Mesenchymal stem cell (in vitro differentiated cells and primary cell): Measurements from ENCODE around the gene SLC27A2.

Experiments
- DNase-seq: peaks from one replicate; pipeline ENCODE4 v3.0.0-alpha.2; 2013
- H2AFZ ChIP-seq: one replicate; pipeline ENCODE4 v1.6.1; 2013; ENCODE audit warnings: low read depth, mild to moderate bottlenecking, control low read depth, inconsistent platforms, low read length, moderate library complexity
- H2AK5ac ChIP-seq: 2 replicates; pipeline ENCODE4 v1.6.1; 2013; ENCODE audit warnings: low read length, moderate library complexity, mild to moderate bottlenecking, inconsistent platforms; ENCODE audit not compliant: severe bottlenecking
- H2BK120ac ChIP-seq: one replicate; pipeline ENCODE4 v1.6.1; 2013; ENCODE audit warnings: low read depth, mild to moderate bottlenecking, inconsistent platforms, low read length, moderate library complexity
- H2BK12ac ChIP-seq, 2 experiments: one replicate each; pipeline ENCODE4 v1.6.1; 2013; ENCODE audit warnings: inconsistent platforms in 2 of 2, low read length in 2 of 2, mild to moderate bottlenecking in 2 of 2, moderate library complexity in 2 of 2, control low read depth in 1 of 2
- H2BK15ac ChIP-seq: one replicate; pipeline ENCODE4 v1.6.1; 2013; ENCODE audit warnings: mild to moderate bottlenecking, low read depth, inconsistent platforms; ENCODE audit not compliant: poor library complexity, severe bottlenecking
- H2BK5ac ChIP-seq: 2 replicates; pipeline ENCODE4 v1.6.1; 2013; ENCODE audit warnings: low read depth, mild to moderate bottlenecking, low read length, control low read depth, inconsistent platforms; ENCODE audit not compliant: poor library complexity, severe bottlenecking
- H3K14ac ChIP-seq, 2 experiments: one replicate each; pipeline ENCODE4 v1.6.1; 2013; ENCODE audit warnings: inconsistent platforms in 2 of 2, low read length in 2 of 2, control low read depth in 1 of 2, mild to moderate bottlenecking in 1 of 2, moderate library complexity in 1 of 2
- H3K18ac ChIP-seq, 2 experiments: one replicate each; pipeline ENCODE4 v1.6.1; 2013; ENCODE audit warnings: inconsistent platforms in 2 of 2, low read length in 2 of 2, control low read depth in 1 of 2, low read depth in 1 of 2, mild to moderate bottlenecking in 1 of 2
- H3K23ac ChIP-seq, 2 experiments: one replicate each; pipeline ENCODE4 v1.6.1; 2013; ENCODE audit warnings: inconsistent platforms in 2 of 2, low read length in 2 of 2, mild to moderate bottlenecking in 2 of 2, moderate library complexity in 2 of 2, control low read depth in 1 of 2
- H3K27ac ChIP-seq: 2 replicates; pipeline ENCODE4 v1.5.1; 2013; ENCODE audit warnings: mild to moderate bottlenecking, moderate library complexity, low read length, control low read depth, inconsistent platforms; ENCODE audit not compliant: poor library complexity, severe bottlenecking
- H3K27me3 ChIP-seq, 2 experiments: 2 replicates each; pipeline versions ENCODE4 v1.6.1 to v1.7.0; 2013; ENCODE audit warnings: low read length in 2 of 2, mild to moderate bottlenecking in 2 of 2, moderate library complexity in 2 of 2, control low read depth in 1 of 2, inconsistent platforms in 1 of 2; ENCODE audit not compliant: control insufficient read depth in 1 of 2, insufficient read depth in 1 of 2
- H3K36me3 ChIP-seq, 2 experiments: 2 replicates each; pipeline versions ENCODE4 v1.6.1 to v1.7.0; 2013; ENCODE audit warnings: low read length in 2 of 2, control low read depth in 1 of 2, inconsistent platforms in 1 of 2, low read depth in 1 of 2, mild to moderate bottlenecking in 1 of 2; ENCODE audit not compliant: insufficient read depth in 2 of 2, control insufficient read depth in 1 of 2
- H3K4ac ChIP-seq, 2 experiments: one replicate each; pipeline ENCODE4 v1.6.1; 2013; ENCODE audit warnings: inconsistent platforms in 2 of 2, low read length in 2 of 2, mild to moderate bottlenecking in 2 of 2, moderate library complexity in 2 of 2, control low read depth in 1 of 2, low read depth in 1 of 2
- H3K4me1 ChIP-seq: 2 replicates; pipeline ENCODE4 v1.6.1; 2013; ENCODE audit warnings: low read depth, low read length, control low read depth; ENCODE audit not compliant: control insufficient read depth, insufficient read depth
- H3K4me2 ChIP-seq: 2 replicates; pipeline ENCODE4 v1.6.1; 2013; ENCODE audit warnings: low read length, mild to moderate bottlenecking, inconsistent platforms; ENCODE audit not compliant: poor library complexity, severe bottlenecking
- H3K4me3 ChIP-seq, 2 experiments: 2 replicates each; pipeline versions ENCODE4 v1.5.1 to v1.7.0; 2013; ENCODE audit warnings: low read length in 2 of 2, mild to moderate bottlenecking in 2 of 2, control low read depth in 1 of 2, low read depth in 1 of 2; ENCODE audit not compliant: insufficient read depth in 1 of 2
- H3K79me1 ChIP-seq: replicated peaks from 2 replicates; pipeline ENCODE4 v1.6.1; 2013; ENCODE audit warnings: mild to moderate bottlenecking, control low read depth, low read length, inconsistent platforms; ENCODE audit not compliant: poor library complexity, severe bottlenecking
- H3K9ac ChIP-seq: 2 replicates; pipeline ENCODE4 v1.7.0; 2013; ENCODE audit warnings: mild to moderate bottlenecking, low read length, moderate library complexity
- H3K9me3 ChIP-seq: 2 replicates; pipeline ENCODE4 v1.7.0; 2013; ENCODE audit warnings: mild to moderate bottlenecking, low read length; ENCODE audit not compliant: control insufficient read depth
- H4K8ac ChIP-seq: one replicate; pipeline ENCODE4 v1.6.1; 2013; ENCODE audit warnings: inconsistent platforms, mild to moderate bottlenecking, low read length, moderate library complexity
- H4K91ac ChIP-seq: one replicate; pipeline ENCODE4 v1.6.1; 2013; ENCODE audit warnings: mild to moderate bottlenecking, low read length, inconsistent platforms
- WGBS: methylation state at CpG from one replicate; pipeline ENCODE4 v1.1.7; 2013; ENCODE audit warnings: mixed read lengths; 5-methylcytosine and 5-hydroxymethylcytosine counted together

The SLC27A2 gene

DNA sequence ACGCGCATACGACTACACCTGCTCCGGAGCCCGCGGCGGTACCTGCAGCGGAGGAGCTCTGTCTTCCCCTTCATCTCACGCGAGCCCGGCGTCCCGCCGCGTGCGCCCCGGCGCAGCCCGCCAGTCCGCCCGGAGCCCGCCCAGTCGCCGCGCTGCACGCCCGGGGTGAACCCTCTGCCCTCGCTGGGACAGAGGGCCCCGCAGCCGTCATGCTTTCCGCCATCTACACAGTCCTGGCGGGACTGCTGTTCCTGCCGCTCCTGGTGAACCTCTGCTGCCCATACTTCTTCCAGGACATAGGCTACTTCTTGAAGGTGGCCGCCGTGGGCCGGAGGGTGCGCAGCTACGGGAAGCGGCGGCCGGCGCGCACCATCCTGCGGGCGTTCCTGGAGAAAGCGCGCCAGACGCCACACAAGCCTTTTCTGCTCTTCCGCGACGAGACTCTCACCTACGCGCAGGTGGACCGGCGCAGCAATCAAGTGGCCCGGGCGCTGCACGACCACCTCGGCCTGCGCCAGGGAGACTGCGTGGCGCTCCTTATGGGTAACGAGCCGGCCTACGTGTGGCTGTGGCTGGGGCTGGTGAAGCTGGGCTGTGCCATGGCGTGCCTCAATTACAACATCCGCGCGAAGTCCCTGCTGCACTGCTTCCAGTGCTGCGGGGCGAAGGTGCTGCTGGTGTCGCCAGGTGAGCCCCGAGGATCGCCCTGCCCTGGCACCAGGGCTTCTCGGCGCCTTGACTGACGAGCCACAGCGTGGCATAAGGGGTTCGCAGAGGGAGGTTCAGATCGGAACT lies 420 bp downstream of the SLC27A2 start:
- Histone ChIP-seq H2AK5ac (no peak overlapping the region), H3K4me1 (peaks cover 13% of the 10 kb centered on the region), H2BK15ac (no peak overlapping the region), H3K9ac (no peak overlapping the region), H3K4ac (no peak overlapping the region), H2BK5ac (no peak overlapping the region), H3K18ac (no peak overlapping the region), H3K36me3 (no peaks in the 10 kb centered on the region), H2BK120ac (no peak overlapping the region), H4K91ac (no peak overlapping the region), H2BK12ac (no peak overlapping the region), H3K9me3 (no peaks in the 10 kb centered on the region), H2AFZ (peak overlapping the region; percentile 84), H3K4me3 (peak overlapping the region; percentile 51 to 76), H3K27ac (no peak overlapping the region), H3K23ac (peak overlapping the region in 1 of 2 experiments; percentile 77), H3K79me1 (no peaks in the 10 kb centered on the region), H3K14ac (no peak overlapping the region), H3K4me2 (peak overlapping the region; percentile 97), H3K27me3 (peaks cover 41 to 50% of the 10 kb centered on the region in 2 experiments), H4K8ac (no peak overlapping the region)
- 5% methylated on average over 80 of the region's 80 CpGs for WGBS
- DNase-seq = peak; percentile 38

DNA sequence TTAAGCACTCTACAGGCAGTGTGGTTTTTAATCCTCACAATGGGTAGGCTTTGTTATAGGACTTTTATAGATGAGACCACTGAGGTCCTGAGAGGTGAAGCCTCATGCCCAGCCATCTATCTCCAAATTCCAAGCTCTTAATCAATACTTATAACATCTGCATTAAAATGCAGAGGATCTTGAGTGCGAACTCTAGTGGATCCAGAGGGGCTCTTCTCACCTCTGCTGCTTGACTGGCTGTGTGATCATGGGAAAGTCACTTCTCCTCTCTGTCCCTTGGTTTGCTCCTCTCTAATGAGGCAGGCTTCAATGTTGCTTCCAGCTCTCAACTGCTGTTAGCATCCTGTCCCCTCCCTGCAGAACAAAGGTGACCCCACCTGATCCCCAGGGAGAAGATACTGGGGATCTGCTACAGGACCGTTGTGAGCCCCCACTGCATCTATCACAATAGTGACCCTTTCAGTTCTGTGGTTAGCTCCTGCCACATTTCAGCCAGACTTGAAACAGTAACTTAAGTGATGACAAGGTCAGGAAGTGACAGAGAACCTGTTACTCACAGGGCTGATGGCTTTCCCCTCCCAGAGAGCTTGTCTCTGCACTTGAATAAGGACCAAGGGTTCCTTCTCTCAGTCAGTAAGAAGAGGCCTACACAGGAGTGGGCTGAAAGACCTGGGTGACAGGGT lies 1.3 kb downstream of the SLC27A2 start:
- no peak overlapping the region for H3K4me3 ChIP-seq
- no peak overlapping the region for H2AK5ac ChIP-seq
- no peak overlapping the region for H3K23ac ChIP-seq
- H3K9me3 ChIP-seq = no peaks in the 10 kb centered on the region
- H4K8ac ChIP-seq = no peak overlapping the region
- DNase-seq = no peak
- no peaks in the 10 kb centered on the region for H3K79me1 ChIP-seq
- no peaks in the 10 kb centered on the region for H3K36me3 ChIP-seq
- no peak overlapping the region for H2AFZ ChIP-seq
- H2BK5ac ChIP-seq = no peak overlapping the region
- WGBS = 86% methylated on average over 2 of the region's 2 CpGs
- no peak overlapping the region for H2BK120ac ChIP-seq
- H3K4ac ChIP-seq = no peak overlapping the region
- H3K4me1 ChIP-seq = peaks cover 13% of the 10 kb centered on the region
- peaks cover 36 to 44% of the 10 kb centered on the region in 2 experiments for H3K27me3 ChIP-seq
- H3K14ac ChIP-seq = no peak overlapping the region
- no peak overlapping the region for H2BK12ac ChIP-seq
- H4K91ac ChIP-seq = no peak overlapping the region
- H3K9ac ChIP-seq = no peak overlapping the region
- no peak overlapping the region for H3K4me2 ChIP-seq
- H2BK15ac ChIP-seq = no peak overlapping the region
- no peak overlapping the region for H3K18ac ChIP-seq
- no peak overlapping the region for H3K27ac ChIP-seq

DNA sequence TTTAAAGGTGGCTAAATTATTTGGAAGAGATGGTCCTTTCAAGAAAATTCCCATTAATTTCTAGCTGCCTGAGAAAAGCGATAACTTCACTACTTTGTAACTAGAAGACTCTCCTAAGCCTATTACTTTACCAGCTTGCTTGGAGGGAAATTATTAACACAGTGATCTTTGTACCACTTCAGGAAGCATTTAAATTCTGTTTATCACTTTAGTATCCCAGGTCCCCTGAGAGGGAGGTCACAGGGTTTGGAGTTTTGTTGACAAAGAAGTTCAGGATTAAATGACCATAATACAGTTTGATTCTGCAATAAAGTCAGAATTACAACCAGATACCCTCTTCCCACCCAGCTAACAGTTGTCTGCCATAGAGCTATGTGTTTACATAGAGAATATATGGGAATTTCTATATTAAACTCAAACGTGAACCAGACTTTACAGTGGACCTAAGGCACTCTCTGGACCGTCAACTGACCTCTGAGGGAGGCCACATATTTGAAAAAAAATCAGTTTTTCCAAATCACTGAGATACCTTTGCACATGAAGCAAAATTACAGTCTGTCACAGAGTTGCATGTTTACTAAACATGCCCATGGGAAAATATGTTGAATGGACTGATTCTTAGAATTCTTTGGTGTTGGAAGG lies 3.0 kb downstream of the SLC27A2 start:
- Histone ChIP-seq H2BK120ac (no peak overlapping the region), H3K27ac (no peak overlapping the region), H3K18ac (no peak overlapping the region), H2AK5ac (no peak overlapping the region), H3K9ac (no peak overlapping the region), H2AFZ (no peak overlapping the region), H2BK15ac (no peak overlapping the region), H3K79me1 (no peaks in the 10 kb centered on the region), H4K91ac (no peak overlapping the region), H3K27me3 (peaks cover 36% of the 10 kb centered on the region in 2 experiments), H3K23ac (no peak overlapping the region), H3K4me1 (peaks cover 13% of the 10 kb centered on the region), H2BK12ac (no peak overlapping the region), H3K9me3 (no peaks in the 10 kb centered on the region), H4K8ac (no peak overlapping the region), H3K36me3 (no peaks in the 10 kb centered on the region), H3K4ac (no peak overlapping the region), H3K14ac (no peak overlapping the region), H2BK5ac (no peak overlapping the region), H3K4me2 (no peak overlapping the region), H3K4me3 (no peak overlapping the region)
- DNase-seq = no peak
- WGBS = 67% methylated on average over 2 of the region's 3 CpGs

DNA sequence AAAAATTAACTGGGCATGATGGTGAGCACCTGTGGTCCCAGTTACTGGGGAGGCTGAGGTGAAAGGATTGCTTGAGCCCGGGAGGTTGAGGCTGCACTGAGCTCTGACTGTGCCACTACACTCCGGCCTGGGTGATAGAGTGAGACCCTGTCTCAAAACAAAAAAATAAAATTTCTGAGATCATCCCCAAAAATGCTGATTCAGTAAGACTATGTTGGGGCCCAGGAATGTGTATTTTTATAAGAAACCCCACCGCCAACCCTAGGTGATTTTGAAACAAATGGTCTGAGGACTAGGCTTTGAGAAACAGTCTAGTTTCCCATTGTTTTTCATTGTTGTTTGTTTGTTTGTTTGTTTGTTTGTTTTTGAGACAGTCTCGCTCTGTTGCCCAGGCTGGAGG lies 4.1 kb downstream of the SLC27A2 start:
- Histone ChIP-seq H3K14ac (no peak overlapping the region), H3K27me3 (peaks cover 25 to 26% of the 10 kb centered on the region in 2 experiments), H3K79me1 (no peaks in the 10 kb centered on the region), H3K23ac (no peak overlapping the region), H3K9me3 (no peaks in the 10 kb centered on the region), H2BK5ac (no peak overlapping the region), H2AFZ (no peak overlapping the region), H4K8ac (no peak overlapping the region), H3K18ac (no peak overlapping the region), H3K4me1 (peaks cover 13% of the 10 kb centered on the region), H4K91ac (no peak overlapping the region), H3K9ac (no peak overlapping the region), H3K36me3 (no peaks in the 10 kb centered on the region), H3K4me2 (no peak overlapping the region), H2AK5ac (no peak overlapping the region), H2BK12ac (no peak overlapping the region), H3K27ac (no peak overlapping the region), H2BK15ac (no peak overlapping the region), H2BK120ac (no peak overlapping the region), H3K4me3 (no peak overlapping the region), H3K4ac (no peak overlapping the region)
- DNase-seq = no peak
- WGBS = 97% methylated on average over 3 of the region's 4 CpGs
